CD4-positive, alpha-beta T cell treated with Interferon alpha-2 for 1 hour (primary cell): Measurements from ENCODE around the gene RGS1.
A peak's percentile ranks its signal among the peaks of the same experiment; 100 is the strongest.

Experiments
- DNase-seq, 2 donors: peaks; one replicate each; pipeline ENCODE4 v3.0.0-alpha.2; 2020 to 2022

RGS1 gene

GRCh38 chr1:192584866-192585265, 9.3 kb downstream of the RGS1 start:
- DNase-seq = no peak

GRCh38 chr1:192587386-192588266, 12.1 kb downstream of the RGS1 start:
- DNase-seq = no peak

DNA sequence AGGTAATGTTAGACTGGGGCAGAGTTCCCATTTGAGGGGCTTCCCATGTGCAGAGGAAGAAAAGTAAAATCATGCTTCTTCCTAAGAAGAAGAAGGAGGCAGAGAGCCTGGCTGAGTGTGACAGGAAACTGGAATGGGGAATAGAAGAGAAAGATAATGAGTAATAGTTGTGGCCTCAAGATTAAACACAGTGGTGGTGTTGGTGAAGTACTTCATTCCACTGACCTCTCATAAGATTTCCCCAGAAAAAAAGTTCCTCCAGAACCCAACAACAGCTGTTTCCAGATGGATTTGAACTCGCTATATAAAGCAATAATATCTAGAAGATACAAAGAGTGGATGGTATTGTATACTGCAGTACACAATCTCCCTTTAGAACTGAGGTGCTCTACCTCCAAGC, 13.0 kb downstream of the RGS1 start:
- no peak for DNase-seq

DNA sequence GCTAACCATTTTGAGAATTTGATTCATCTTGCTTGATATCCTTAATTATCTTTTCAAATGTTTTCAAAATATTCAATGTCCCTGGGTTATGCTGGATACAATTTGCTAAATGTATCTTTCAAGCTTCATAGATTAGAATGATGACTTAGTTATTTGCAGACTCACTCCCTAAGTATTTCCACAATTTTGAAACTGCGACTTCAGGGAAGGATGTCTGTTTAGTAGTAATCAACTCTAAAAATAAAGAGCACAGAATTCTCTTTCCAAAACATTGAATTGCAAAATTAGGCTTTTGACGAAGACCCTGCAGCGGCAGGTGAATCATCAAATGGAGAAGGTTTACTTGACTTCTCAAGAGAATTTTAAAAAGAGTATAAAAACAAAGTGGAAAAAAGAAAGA, 14.2 kb downstream of the RGS1 start:
- no peak for DNase-seq

- no peak for DNase-seq
Measured at GRCh38 chr1:192592517-192592916, 16.9 kb downstream of the RGS1 start.

- no peak for DNase-seq
Measured at GRCh38 chr1:192592981-192593708, 17.6 kb downstream of the RGS1 start.

DNA sequence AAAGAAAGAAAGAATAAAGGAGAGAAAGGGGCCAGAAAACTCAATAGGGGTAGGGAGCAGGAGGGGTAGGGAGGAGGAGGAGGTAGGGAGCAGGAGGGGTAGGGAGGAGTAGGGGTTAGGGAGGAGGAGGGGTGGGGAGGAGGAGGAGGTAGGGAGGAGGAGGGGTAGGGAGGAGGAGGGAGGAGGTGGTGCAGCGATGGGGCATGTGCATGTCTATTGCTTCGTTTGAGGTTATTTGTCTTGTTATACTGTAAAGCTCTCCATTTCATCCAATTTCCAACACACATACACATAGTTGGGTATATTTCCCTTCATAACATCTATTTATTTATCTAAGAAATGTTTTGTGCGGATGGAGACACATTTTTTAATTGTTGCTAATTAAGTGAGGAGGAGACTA, 19.7 kb downstream of the RGS1 start:
- DNase-seq = no peak

DNA sequence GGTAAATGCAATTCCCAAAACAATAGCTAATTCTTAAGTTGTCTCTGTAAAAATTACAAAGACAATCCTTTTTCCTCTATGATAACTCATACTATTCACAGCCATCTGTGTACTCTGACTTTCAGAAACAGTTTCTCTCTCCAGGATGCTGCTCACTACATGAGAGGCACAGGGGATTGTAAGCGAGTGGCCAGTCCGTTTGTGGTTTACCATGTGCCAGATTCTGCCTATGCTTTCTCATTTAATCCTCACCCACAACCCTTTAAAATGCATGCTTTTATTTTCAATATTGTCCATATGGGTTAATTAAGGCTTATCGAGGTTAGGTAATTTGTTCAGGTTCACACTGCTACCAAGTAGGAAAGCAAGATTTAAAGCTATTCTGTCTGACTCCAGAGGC, 23.0 kb downstream of the RGS1 start:
- DNase-seq = no peak

DNA sequence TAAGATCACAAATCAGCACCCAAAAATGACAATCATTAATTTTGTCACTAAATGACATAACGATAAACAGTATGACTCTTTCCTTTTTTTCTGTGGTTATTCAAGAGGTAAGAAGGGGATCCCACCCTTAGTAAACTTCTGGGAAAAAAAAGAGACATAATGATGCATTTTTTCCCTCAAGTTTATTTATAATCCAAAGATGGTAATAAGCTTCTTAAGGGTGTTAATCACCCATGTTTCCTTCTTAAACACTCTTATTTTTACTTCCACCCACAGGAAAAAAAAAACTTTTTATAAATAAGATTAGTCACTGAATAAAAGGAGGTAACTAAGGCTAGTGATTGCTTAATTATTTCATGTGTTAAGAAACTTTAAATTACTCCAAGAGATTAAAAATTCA, 24.7 kb downstream of the RGS1 start:
- no peak for DNase-seq

- no peak for DNase-seq
Measured at GRCh38 chr1:192601143-192601542, 25.6 kb downstream of the RGS1 start.

- no peak for DNase-seq
Measured at GRCh38 chr1:192601567-192601966, 26.0 kb downstream of the RGS1 start.

- DNase-seq = no peak
Measured at GRCh38 chr1:192602757-192603156, 27.2 kb downstream of the RGS1 start.

- no peak for DNase-seq
Measured at GRCh38 chr1:192603218-192603787, 27.7 kb downstream of the RGS1 start.

DNA sequence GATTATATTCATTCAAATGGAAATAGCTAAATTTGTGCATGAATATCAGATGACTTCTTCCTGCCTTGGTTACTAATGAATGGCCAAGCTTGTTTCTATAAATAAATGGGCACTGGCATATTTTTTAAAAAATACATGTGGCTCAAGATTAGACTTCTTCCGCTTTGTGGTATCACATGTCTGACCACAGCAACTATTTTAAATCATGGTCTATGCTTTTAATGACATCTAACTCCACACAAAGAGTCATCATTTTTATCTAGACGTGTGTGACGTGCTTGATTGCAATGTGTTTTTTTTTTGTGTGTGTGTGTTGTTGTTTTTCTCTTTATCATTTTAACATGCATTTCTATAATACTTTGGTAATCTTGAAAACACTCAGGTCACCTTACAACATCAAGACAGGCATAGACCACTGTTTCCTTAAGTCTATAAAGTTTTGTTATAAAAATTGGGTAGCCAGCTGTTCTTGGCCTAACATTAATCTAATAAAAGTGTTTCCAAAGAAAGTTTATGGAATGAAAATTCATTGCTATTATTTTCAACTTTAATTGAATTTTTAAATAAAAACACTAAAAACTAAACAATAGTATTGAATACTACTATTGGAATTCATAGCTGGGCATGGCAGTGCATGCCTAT, 29.5 kb downstream of the RGS1 start:
- peak in 1 of 2 donors; percentile 35 for DNase-seq

- DNase-seq = no peak
Measured at GRCh38 chr1:192608671-192609070, 33.1 kb downstream of the RGS1 start.

DNA sequence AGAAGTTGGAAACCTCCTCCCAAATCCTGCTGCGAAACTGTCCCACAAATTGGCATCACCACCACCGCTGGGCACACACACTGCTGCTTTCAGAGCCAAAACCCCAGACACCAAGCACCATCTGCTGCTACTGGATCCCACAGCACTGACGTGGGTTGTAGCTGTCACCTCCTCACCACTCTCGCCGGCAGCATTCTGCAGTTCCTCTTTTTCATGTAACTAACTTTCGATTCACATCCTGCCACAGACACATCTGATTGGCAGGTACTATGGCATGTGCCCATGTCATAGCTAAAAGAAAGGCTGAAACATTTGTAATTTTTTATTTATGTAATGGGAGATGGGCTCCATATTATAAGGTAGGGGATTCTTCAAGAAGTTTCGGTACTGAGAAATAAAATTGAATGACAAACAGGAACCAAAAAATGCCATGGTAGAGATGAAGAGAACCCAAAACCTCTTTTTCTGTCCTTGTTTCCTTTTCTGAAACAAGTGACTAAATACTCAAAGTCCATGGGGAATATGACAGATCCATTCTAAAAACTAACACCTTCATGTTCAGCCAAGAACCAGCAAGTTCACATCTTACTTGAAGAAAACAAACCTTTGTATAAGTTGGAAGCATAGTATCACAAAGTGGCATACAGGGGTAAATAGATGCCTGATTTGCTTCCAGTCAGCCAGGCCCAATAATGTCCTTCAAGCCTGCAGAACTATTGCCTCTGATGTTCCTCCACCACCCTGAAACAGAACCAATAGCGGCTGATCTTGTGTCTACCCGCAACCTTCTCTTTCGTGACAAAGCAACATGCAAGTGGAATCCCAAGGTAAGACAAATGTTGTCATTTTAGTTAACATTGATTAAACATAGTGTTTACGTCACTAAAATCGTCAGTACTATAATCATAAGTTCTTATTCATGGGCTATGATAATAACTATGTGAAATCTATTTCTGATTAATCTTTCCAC, 33.8 kb downstream of the RGS1 start:
- peak; percentile 85 to 88 for DNase-seq

GRCh38 chr1:192610112-192610889, 34.7 kb downstream of the RGS1 start:
- peak in 1 of 2 donors; percentile 65 for DNase-seq

GRCh38 chr1:192615055-192615454, 39.5 kb downstream of the RGS1 start:
- no peak for DNase-seq

DNA sequence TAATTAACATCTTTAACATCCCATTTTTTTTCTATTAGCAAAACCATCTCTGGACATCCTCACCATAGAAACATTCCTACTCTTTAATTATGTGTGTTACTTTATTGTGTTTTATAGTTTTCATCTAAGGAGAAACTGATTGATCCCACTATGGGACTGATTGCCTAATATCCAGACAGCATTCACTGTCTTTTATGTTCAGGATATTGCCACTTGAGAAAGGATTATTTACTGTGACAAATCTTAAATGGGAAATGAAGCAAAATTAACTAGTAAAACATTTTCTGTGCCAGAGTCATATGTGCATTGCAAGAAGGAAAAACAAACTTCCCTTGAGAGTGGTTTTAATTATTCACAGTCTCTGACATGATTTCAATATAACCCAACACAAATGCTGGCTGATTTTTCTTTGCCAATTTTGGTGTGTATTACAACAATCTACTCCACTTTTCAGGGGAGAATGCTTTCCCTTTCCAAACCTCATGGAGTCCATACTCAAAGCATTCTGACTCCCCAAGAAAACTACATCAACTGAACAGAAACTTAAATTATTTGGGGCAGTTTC, 44.6 kb downstream of the RGS1 start:
- DNase-seq = no peak

DNA sequence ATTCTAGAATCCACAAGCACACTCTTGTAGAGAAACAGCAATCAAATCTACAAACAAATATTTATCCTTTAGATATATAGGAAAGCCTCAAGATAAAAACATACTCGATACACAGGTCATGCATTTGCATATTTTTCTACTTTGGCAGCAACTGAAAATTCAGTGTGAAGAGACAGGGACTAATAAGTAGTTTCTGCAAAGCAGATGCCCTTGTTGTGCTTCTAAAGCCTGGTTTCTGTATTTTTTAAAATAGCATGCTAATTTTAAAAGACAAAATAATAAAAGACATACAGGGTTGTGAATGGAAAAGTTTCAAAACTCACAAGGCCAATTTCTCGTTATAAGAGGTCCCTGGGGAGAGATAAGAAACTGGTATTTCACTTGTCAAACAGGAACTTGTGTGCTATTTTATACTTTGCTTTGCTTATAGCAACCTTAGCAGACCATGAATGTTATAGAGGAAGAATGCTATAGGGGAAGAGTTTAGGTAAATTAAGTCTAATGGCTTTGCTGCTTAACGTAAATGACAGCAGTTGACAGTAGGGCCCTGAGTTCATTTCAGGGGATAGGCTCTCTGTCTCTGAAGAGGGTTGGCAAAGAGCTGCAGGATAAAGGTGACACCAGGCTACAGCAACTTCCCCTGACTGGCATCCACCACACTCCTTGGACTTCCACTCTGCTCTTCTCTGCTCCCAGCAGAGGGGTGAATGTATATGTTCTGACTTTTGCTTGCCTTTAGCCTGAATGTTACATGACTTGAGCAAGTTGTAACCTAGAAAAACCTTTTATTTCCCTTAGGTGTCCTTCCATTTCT, 51.0 kb downstream of the RGS1 start:
- no peak for DNase-seq
